Esophagus squamous epithelium (tissue), 4 donors: ENCODE measurements around the gene RABL2A.
"Not testable (repeated sequence)": the region's sequence is repeated elsewhere in the genome, so short reads cannot be mapped to it uniquely, and the experiment has no call there.

Experiments
- POLR2A ChIP-seq, 4 donors: fragments of 450-650 bp; IDR thresholded peaks; one replicate each; pipeline ENCODE4 v1.6.1; 2017; ENCODE audit warnings: antibody characterized with exemption in 4 of 4, mild to moderate bottlenecking in 4 of 4, moderate library complexity in 3 of 4
- TF ChIP-seq, protein P1 (sequence below), 6 experiments: fragments of 450-650 bp in 4 of 6; fragments of 200-600 bp in 2 of 6; sonication (generic) in 2 of 6; IDR thresholded peaks; one replicate each; pipeline ENCODE4 v1.5.1; 2016 to 2019; ENCODE audit warnings: antibody characterized with exemption in 6 of 6, mild to moderate bottlenecking in 4 of 6, moderate library complexity in 4 of 6

DNA sequence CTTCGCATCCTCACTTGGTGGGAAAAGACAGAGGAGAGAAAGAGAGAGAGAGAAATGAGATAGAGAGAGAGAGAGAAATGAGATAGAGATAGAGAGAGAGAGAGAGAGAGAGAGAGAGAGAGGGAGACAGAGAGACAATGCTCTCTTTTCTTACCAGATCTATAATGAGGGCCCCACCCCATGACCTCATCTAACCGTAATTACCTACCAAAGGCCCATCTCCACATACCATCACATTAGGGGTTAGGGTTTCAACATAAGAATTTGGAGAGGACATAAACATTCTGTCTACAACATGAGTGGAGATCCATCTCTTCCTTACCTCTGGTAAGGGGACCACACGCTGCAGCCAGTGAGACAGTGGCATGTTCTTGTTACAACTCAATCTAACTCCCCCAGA is 44.6 kb upstream of the RABL2A start:
- TF ChIP-seq, protein P1, sequence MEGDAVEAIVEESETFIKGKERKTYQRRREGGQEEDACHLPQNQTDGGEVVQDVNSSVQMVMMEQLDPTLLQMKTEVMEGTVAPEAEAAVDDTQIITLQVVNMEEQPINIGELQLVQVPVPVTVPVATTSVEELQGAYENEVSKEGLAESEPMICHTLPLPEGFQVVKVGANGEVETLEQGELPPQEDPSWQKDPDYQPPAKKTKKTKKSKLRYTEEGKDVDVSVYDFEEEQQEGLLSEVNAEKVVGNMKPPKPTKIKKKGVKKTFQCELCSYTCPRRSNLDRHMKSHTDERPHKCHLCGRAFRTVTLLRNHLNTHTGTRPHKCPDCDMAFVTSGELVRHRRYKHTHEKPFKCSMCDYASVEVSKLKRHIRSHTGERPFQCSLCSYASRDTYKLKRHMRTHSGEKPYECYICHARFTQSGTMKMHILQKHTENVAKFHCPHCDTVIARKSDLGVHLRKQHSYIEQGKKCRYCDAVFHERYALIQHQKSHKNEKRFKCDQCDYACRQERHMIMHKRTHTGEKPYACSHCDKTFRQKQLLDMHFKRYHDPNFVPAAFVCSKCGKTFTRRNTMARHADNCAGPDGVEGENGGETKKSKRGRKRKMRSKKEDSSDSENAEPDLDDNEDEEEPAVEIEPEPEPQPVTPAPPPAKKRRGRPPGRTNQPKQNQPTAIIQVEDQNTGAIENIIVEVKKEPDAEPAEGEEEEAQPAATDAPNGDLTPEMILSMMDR (IDR thresholded peaks at IDR 0.05) = not testable (repeated sequence)
- not testable (repeated sequence) for TF ChIP-seq POLR2A (IDR thresholded peaks at IDR 0.05)
